GM15510 (cell line): Measurements from ENCODE around the gene LCP1.

Experiments used
- POLR2A ChIP-seq: IDR thresholded peaks from 3 replicates; pipeline ENCODE4 v1.6.1; 2011; ENCODE audit warnings: borderline replicate concordance; ENCODE audit not compliant: insufficient read length; ENCODE audit errors: extremely low read depth

LCP1 gene

DNA sequence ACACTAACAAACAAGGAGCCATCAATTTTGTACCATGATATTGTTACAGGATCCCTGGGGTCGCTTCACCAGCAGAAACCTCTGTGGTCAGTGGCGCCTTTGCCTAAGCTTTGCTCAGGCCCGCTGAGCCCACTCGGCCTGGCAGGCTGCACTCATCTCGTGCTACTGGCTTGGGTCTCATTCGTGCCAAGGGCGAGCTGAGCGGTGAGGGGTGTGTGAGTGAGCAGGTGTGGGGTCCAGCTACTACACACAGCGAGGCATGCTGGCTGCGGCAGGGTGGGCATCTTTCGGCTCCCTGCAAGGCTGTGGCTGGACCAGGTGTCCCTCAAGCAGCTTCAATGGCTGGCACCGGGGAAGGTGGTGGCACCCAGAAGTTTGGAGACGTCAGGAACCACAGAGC is 96.2 kb downstream of the LCP1 start:
- TF ChIP-seq POLR2A = no peak

DNA sequence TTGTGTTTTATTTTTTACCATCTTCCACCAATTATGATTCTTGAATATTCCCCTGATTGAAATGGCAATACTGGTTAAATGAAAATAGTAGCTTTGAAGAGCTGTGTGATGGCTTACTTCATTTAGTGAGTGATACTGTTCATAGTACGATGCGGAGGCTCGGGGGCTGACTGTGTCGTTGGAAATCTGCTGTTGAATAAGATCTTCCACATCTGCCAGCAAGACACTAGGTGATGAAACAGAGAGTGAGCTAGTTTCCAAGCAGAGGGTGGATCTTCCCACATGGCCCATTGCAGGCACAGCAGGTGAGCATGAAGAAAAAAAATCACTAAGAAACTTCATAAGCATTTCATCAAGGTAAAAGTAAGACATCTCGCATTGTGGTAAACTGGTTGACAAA is 99.7 kb downstream of the LCP1 start:
- TF ChIP-seq POLR2A = no peak

DNA sequence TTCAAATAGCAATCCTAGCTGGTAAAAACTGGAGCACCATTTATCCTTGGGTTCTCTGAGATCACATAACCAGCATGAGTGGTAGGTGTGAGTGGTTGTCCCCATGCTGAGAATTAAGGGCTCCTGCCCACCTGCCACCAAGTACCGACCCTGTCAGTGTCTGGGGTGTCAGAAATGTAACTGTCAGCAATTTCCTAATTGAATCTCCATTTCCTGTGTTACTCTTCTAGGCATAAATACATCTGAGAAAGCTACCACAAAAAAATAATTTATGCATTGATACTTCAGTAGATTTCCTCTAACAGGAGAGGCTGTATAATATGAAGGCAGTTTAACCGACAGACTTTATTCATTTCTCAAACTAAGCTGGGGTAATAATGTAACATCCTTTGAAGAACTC is 102.2 kb downstream of the LCP1 start:
- TF ChIP-seq POLR2A = no peak

DNA sequence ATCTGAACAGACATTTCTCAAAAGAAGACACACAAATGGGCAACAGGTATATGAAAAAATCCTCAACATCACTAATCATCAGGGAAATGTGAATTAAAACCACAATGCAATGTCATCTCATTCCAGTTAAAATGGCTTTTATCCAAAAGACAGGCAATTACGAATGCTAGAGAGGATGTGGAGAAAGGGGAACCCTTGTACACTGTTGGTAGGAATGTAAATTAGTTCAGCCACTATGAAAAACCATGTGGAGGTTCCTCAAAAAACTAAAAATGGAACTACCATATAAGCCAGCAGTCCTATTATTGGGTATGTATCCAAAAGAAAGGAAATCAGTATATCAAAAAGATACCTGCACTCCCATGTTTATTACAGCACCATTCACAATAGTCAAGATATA is 104.7 kb downstream of the LCP1 start:
- no peak for TF ChIP-seq POLR2A

DNA sequence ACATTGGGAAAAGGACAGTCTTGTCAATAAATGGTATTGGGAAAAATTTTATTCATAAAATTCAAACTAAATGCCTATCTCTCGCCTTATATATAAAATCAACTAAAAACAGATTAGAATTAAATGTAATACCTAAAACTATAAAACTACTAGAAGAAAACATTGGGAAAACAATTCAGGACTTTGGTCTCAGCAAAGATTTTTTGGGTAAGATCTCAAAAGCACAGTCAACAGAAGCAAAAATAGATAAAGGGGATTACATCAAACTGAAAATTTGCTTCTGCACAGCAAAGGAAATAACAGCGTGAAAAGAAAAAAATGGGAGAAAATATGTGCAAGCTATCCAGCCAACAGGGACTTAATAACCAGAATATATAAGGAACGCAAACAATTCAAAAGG is 105.2 kb downstream of the LCP1 start:
- TF ChIP-seq POLR2A = no peak
